ENCODE results near the gene SPATA9.

- TF ChIP-seq CTCF (conservative IDR thresholded peaks at IDR 0.05; ENCODE audit: low read length) (no peak), EZH2phosphoT487 (IDR thresholded peaks at IDR 0.05; ENCODE audit: borderline replicate concordance, low read depth, low read length) (no peak)
Observed at GRCh38 chr5:95718203-95718602, 35.4 kb upstream of the SPATA9 start.
